ENCODE results near the gene ZNF488. TPM values are rescaled to one million over a fixed set of nuclear protein-coding genes. Genes with fewer than 3 reads are reported as not detected.

The ZNF488 gene
- total RNA-seq, 2 donors from 2014 or later = 0.53 to 1.2 TPM

GRCh38 chr10:47359101-47359500 is 25.0 kb downstream of the ZNF488 start:
- TF ChIP-seq CTCF (conservative IDR thresholded peaks at IDR 0.05) = no peak
- Histone ChIP-seq H3K27ac (ENCODE audit: low read depth, low read length) (no peak overlapping the region), H3K27me3 (ENCODE audit: control insufficient read depth, insufficient read depth, low read length, poor library complexity, severe bottlenecking) (no peaks in the 10 kb centered on the region), H3K4me3 (ENCODE audit: low read length) (no peak overlapping the region), H3K9me3 (ENCODE audit: control insufficient read depth, low read length) (no peaks in the 10 kb centered on the region), H3K9ac (ENCODE audit: extremely low read depth, low read length, poor library complexity, severe bottlenecking) (no peak overlapping the region), H3K4me1 (ENCODE audit: control insufficient read depth, insufficient read depth, low read length) (no peaks in the 10 kb centered on the region), H3K36me3 (ENCODE audit: control insufficient read depth, insufficient read depth, low read length) (no peaks in the 10 kb centered on the region)
- 86 to 89% methylated on average over 2 of the region's 2 CpGs for WGBS, 2 experiments (ENCODE audit: insufficient coverage in 1 of 2, insufficient read length in 1 of 2)
- Mint-ChIP-seq H3K36me3 (ENCODE audit: low read depth) (no peaks in the 10 kb centered on the region), H3K4me3 (no peak overlapping the region), H3K4me1 (peaks cover 2% of the 10 kb centered on the region), H3K27ac (no peak overlapping the region), H3K27me3 (ENCODE audit: insufficient read depth) (peaks cover 7% of the 10 kb centered on the region), H3K9me3 (no peaks in the 10 kb centered on the region)
- DNase-seq = no peak

GRCh38 chr10:47358457-47358856 is 25.6 kb downstream of the ZNF488 start:
- Histone ChIP-seq H3K9ac (ENCODE audit: extremely low read depth, low read length, poor library complexity, severe bottlenecking) (no peak overlapping the region), H3K27ac (ENCODE audit: low read depth, low read length) (no peak overlapping the region), H3K4me3 (ENCODE audit: low read length) (no peak overlapping the region), H3K9me3 (ENCODE audit: control insufficient read depth, low read length) (no peaks in the 10 kb centered on the region), H3K27me3 (ENCODE audit: control insufficient read depth, insufficient read depth, low read length, poor library complexity, severe bottlenecking) (no peaks in the 10 kb centered on the region), H3K4me1 (ENCODE audit: control insufficient read depth, insufficient read depth, low read length) (no peaks in the 10 kb centered on the region), H3K36me3 (ENCODE audit: control insufficient read depth, insufficient read depth, low read length) (no peaks in the 10 kb centered on the region)
- Mint-ChIP-seq H3K4me3 (no peak overlapping the region), H3K27me3 (ENCODE audit: insufficient read depth) (peaks cover 4% of the 10 kb centered on the region), H3K4me1 (peaks cover 1% of the 10 kb centered on the region), H3K27ac (no peak overlapping the region), H3K9me3 (no peaks in the 10 kb centered on the region), H3K36me3 (ENCODE audit: low read depth) (no peaks in the 10 kb centered on the region)
- TF ChIP-seq CTCF (conservative IDR thresholded peaks at IDR 0.05) = no peak
- DNase-seq = no peak
- WGBS, 2 experiments (ENCODE audit: insufficient coverage in 1 of 2, insufficient read length in 1 of 2) = 83 to 100% methylated on average over 1 to 3 of the region's 3 CpGs

- no peak overlapping the region for H3K4me3 Mint-ChIP-seq
- WGBS, 2 experiments (ENCODE audit: insufficient coverage in 1 of 2, insufficient read length in 1 of 2) = 92% methylated on average over 3 of the region's 3 CpGs; no CpG with 5 or more reads in 1 of the 2 experiments
- H3K36me3 Mint-ChIP-seq (ENCODE audit: low read depth) = no peaks in the 10 kb centered on the region
- Histone ChIP-seq H3K9ac (ENCODE audit: extremely low read depth, low read length, poor library complexity, severe bottlenecking) (no peak overlapping the region), H3K4me1 (ENCODE audit: control insufficient read depth, insufficient read depth, low read length) (no peaks in the 10 kb centered on the region), H3K4me3 (ENCODE audit: low read length) (no peak overlapping the region), H3K9me3 (ENCODE audit: control insufficient read depth, low read length) (no peaks in the 10 kb centered on the region), H3K27ac (ENCODE audit: low read depth, low read length) (no peak overlapping the region), H3K36me3 (ENCODE audit: control insufficient read depth, insufficient read depth, low read length) (no peaks in the 10 kb centered on the region), H3K27me3 (ENCODE audit: control insufficient read depth, insufficient read depth, low read length, poor library complexity, severe bottlenecking) (no peaks in the 10 kb centered on the region)
- H3K27ac Mint-ChIP-seq = no peak overlapping the region
- no peaks in the 10 kb centered on the region for H3K9me3 Mint-ChIP-seq
- no peak for TF ChIP-seq CTCF (conservative IDR thresholded peaks at IDR 0.05)
- peaks cover 1% of the 10 kb centered on the region for H3K4me1 Mint-ChIP-seq
- DNase-seq = no peak
- H3K27me3 Mint-ChIP-seq (ENCODE audit: insufficient read depth) = no peaks in the 10 kb centered on the region
These were observed 26.2 kb downstream of the ZNF488 start for GRCh38 chr10:47357911-47358310.

All from endodermal cell (in vitro differentiated cells).